ENCODE measurements around the gene TSHZ1.
"Not testable (repeated sequence)": the region's sequence is repeated elsewhere in the genome, so short reads cannot be mapped to it uniquely, and the experiment has no call there.

- not testable (repeated sequence) for TF ChIP-seq CTCF (conservative IDR thresholded peaks at IDR 0.05; ENCODE audit: low read length); EZH2phosphoT487 (IDR thresholded peaks at IDR 0.05; ENCODE audit: borderline replicate concordance, low read depth, low read length)
Observed at GRCh38 chr18:75329753-75330152, 119.2 kb downstream of the TSHZ1 start.
